Glutamatergic neuron (in vitro differentiated cells): ENCODE measurements around the gene FRMPD4. TPM values are rescaled to one million over a fixed set of nuclear protein-coding genes. Genes with fewer than 3 reads are reported as not detected.

Experiments
- DNase-seq: peaks from one replicate; pipeline ENCODE4 v3.0.0; 2022
- H3K27ac Mint-ChIP-seq: one replicate; pipeline ENCODE4 v1.8.0; 2020; ENCODE audit warnings: mild to moderate bottlenecking, mixed read lengths, inconsistent platforms; ENCODE audit not compliant: unreplicated experiment
- H3K27me3 Mint-ChIP-seq: one replicate; pipeline ENCODE4 v1.8.0; 2020; ENCODE audit warnings: mild to moderate bottlenecking, moderate library complexity, mixed read lengths, inconsistent platforms; ENCODE audit not compliant: unreplicated experiment
- H3K36me3 Mint-ChIP-seq: one replicate; pipeline ENCODE4 v1.8.0; 2020; ENCODE audit warnings: mild to moderate bottlenecking, mixed read lengths, inconsistent platforms; ENCODE audit not compliant: unreplicated experiment
- H3K4me1 Mint-ChIP-seq: one replicate; pipeline ENCODE4 v1.8.0; 2020; ENCODE audit warnings: mild to moderate bottlenecking, low read depth, mixed read lengths, inconsistent platforms; ENCODE audit not compliant: unreplicated experiment
- H3K4me3 Mint-ChIP-seq: one replicate; pipeline ENCODE4 v1.8.0; 2020; ENCODE audit warnings: mild to moderate bottlenecking, mixed read lengths, inconsistent platforms; ENCODE audit not compliant: unreplicated experiment
- H3K9me3 Mint-ChIP-seq: one replicate; pipeline ENCODE4 v1.8.0; 2020; ENCODE audit warnings: mild to moderate bottlenecking, moderate library complexity, mixed read lengths, inconsistent platforms; ENCODE audit not compliant: unreplicated experiment
- total RNA-seq: library from RNA; stranded (reverse); fragmentation: NEBNext Ultra II Directional; extraction: Animal tissue kit (Norgen Biotek cat#: 25700); gene quantifications from one replicate; pipeline ENCODE4 v1.2.1, GENCODE V29; 2021; ENCODE audit not compliant: unreplicated experiment
- TF ChIP-seq, protein P1 (sequence below): fragments of 200-600 bp; sonication (generic); IDR thresholded peaks from one replicate; pipeline ENCODE4 v1.5.0; 2021; ENCODE audit not compliant: partially characterized antibody, unreplicated experiment

Gene FRMPD4
- total RNA-seq, 1 donor from 2014 or later: 6.2 TPM

DNA sequence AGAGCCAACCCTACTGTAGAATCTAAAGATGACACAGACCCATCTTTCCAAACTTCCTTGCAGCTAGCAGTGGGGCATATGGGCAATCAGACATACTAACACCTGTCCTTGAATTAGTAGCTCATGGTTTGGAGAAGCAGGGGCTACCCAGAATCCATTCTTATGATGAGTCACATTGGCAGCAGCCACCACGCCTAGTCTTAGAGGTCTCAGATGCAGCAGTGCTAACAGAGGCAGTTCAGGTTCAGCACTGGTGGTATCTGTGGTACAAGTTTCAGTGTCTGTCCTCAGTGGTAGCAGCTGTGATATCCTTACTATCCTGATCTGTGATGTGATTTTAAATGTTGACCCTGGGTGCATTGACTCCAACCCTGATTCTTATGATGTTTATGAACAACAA is 68.1 kb downstream of the FRMPD4 start:
- H3K4me1 Mint-ChIP-seq: peaks cover 5% of the 10 kb centered on the region
- H3K36me3 Mint-ChIP-seq: no peaks in the 10 kb centered on the region
- no peaks in the 10 kb centered on the region for H3K9me3 Mint-ChIP-seq
- no peak overlapping the region for H3K27ac Mint-ChIP-seq
- H3K4me3 Mint-ChIP-seq: no peak overlapping the region
- TF ChIP-seq, protein P1, sequence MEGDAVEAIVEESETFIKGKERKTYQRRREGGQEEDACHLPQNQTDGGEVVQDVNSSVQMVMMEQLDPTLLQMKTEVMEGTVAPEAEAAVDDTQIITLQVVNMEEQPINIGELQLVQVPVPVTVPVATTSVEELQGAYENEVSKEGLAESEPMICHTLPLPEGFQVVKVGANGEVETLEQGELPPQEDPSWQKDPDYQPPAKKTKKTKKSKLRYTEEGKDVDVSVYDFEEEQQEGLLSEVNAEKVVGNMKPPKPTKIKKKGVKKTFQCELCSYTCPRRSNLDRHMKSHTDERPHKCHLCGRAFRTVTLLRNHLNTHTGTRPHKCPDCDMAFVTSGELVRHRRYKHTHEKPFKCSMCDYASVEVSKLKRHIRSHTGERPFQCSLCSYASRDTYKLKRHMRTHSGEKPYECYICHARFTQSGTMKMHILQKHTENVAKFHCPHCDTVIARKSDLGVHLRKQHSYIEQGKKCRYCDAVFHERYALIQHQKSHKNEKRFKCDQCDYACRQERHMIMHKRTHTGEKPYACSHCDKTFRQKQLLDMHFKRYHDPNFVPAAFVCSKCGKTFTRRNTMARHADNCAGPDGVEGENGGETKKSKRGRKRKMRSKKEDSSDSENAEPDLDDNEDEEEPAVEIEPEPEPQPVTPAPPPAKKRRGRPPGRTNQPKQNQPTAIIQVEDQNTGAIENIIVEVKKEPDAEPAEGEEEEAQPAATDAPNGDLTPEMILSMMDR: no peak
- DNase-seq: no peak
- H3K27me3 Mint-ChIP-seq: no peaks in the 10 kb centered on the region

DNA sequence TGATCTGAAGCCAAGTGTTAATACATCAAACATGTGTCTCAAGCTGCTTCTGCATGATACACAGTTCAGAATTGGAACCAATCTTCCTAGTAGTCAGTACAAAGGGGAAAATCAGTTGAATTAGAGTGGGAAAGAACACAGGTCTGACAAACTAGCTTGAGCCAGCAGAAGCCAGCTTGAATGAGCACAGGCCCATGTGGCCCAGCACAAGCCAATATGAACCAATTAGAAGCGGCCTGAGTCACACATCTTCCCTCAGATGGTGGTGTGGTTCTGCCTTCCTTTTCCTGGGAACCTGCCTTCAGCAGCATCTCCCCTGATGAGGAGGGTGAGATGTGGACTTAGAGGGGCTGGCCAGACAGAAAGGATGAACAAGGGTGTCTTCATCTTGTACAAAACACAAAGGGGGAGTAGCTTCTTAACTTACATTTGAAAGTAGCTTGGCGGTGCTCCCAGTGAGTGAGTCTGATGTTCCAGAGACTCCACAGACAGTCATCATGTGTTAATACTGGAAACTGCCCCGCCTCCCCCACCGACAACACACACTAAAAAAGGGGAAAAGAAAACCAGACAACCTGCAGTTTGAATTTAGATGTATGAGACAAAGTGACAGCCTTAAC is 72.0 kb downstream of the FRMPD4 start:
- H3K27me3 Mint-ChIP-seq: no peaks in the 10 kb centered on the region
- H3K4me1 Mint-ChIP-seq: peaks cover 3% of the 10 kb centered on the region
- TF ChIP-seq, protein P1: no peak
- no peaks in the 10 kb centered on the region for H3K36me3 Mint-ChIP-seq
- H3K4me3 Mint-ChIP-seq: no peak overlapping the region
- H3K27ac Mint-ChIP-seq: no peak overlapping the region
- DNase-seq: no peak
- no peaks in the 10 kb centered on the region for H3K9me3 Mint-ChIP-seq

DNA sequence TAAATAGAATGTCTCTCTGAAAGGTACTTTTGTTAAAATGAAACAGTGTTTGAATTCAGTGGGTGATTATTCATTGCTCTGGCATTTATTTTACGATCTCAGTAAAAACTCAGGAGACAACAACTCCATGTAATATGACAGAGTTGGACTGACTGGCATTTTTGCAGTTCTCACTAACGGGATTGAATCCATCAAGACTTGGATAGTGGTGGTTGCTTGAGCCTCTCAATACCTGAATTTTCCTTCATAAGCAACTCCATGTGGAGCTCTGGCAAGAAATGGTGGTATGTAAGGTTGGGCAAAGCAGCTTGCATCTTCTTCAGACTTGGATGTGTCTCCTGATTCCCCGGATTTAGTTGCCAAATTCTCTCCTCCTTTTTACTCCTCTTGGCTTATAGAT is 72.7 kb downstream of the FRMPD4 start:
- no peak for DNase-seq
- Mint-ChIP-seq H3K4me3 (no peak overlapping the region), H3K9me3 (no peaks in the 10 kb centered on the region), H3K27ac (no peak overlapping the region), H3K36me3 (no peaks in the 10 kb centered on the region), H3K27me3 (no peaks in the 10 kb centered on the region), H3K4me1 (peaks cover 3% of the 10 kb centered on the region)
- TF ChIP-seq, protein P1: no peak

DNA sequence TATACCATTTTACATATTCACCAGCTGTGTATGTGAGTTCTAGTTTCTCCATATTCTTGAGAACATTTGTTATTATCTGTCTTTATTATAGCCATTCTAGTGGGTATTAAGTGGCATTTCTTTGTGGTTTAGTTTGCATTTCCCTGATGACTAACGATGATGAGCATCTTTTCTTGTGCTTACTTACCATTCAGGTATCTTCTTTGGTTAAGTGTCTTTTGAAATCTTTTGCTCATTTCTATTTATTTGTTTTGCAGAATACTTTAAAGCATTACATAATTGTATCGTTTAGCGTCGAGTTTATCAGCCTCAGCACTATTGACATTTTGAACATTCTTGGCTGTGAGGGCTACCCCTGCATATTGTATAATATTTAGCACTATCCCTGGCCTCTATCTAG is 85.4 kb downstream of the FRMPD4 start:
- H3K27ac Mint-ChIP-seq: no peak overlapping the region
- TF ChIP-seq, protein P1: no peak
- no peaks in the 10 kb centered on the region for H3K4me1 Mint-ChIP-seq
- H3K4me3 Mint-ChIP-seq: no peak overlapping the region
- H3K27me3 Mint-ChIP-seq: no peaks in the 10 kb centered on the region
- no peaks in the 10 kb centered on the region for H3K36me3 Mint-ChIP-seq
- DNase-seq: no peak
- peaks cover 1% of the 10 kb centered on the region for H3K9me3 Mint-ChIP-seq

DNA sequence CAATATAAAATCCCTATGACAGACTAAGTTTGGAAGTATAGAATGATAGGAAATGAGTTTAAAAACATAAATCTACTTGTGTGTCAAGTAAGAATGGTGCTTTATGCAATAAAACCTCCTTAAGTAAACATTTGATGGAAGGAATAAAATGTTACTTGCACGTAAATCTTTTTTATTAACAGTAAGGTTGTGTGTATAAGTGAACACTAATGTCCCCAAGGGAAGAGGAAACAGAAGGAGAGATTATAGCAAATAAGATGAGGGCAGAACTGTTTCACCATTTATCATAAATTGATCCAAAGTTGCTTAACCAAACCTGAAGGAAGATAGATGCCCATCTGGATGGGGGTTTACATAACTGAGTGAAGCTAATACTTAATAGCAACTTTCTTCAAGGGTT is 86.8 kb downstream of the FRMPD4 start:
- Mint-ChIP-seq H3K9me3 (peaks cover 1% of the 10 kb centered on the region), H3K36me3 (peaks cover 5% of the 10 kb centered on the region), H3K27ac (no peak overlapping the region), H3K27me3 (no peaks in the 10 kb centered on the region), H3K4me3 (no peak overlapping the region), H3K4me1 (no peaks in the 10 kb centered on the region)
- TF ChIP-seq, protein P1: no peak
- DNase-seq: no peak
